HL-60/S4 (cell line): Measurements from ENCODE around the gene ADAM33.

Experiments used
- in situ Hi-C: fragments of 300-500 bp; cut with MboI; formaldehyde crosslinking; loops from 2 replicates; pipeline ENCODE4 v1.14.3; 2022; ENCODE audit warnings: low sequenced_read_pairs

ADAM33 gene

DNA sequence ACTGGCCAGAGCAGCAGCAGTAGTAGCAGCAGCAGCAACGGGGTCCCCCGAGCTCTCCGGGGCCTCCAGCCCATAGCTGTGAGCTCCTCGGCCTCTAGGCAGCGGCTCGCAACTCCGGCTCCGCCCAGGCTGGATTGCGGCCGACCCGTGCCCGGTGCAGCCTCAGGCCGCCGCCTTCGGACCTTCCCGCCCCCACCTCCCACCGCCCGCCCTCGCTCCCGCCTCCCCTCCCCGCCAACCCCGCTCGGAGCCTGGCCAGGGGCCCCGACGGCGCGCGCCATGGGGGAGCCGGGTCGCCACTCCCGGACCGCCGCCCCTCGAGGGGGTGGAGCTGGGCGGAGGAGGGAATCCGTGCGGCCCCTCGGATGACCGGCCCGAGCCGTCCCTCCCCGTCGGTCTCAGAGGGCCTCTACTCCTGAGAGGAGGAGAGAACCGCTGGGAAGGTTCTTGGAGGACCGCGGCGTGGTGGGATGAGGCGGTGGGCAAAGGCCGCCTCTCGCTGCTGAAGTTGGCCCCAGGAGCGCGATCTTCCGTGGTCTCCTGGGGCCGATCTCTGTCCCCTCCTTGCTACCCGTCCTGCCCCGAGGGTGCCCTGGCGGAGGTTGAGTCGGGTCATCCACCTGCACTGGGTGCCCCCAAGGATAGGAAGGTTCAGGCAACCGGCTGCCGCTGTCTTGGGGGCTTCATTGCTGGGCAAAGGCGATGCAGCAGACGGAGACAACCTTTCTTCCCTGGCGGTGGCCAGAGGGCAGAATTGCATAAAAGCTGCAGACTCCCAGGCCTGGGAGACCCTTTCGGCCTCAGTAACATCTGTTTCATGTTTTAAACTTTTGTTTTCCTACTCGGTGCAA lies at the start of gene ADAM33:
Gene ADAM33 (minus strand): TSS at position 80 of the 851 bp plus-strand sequence. CDS start 6 bp downstream, at position 74.
- in situ Hi-C loops, result loop anchor here (25.0 kb wide), 1 partner anchor 905 kb away; no protein-coding TSS in a partner anchor

- in situ Hi-C loops, result no loop called here
These were observed 49.2 kb upstream of the ADAM33 start for GRCh38 chr20:3730803-3731672.

DNA sequence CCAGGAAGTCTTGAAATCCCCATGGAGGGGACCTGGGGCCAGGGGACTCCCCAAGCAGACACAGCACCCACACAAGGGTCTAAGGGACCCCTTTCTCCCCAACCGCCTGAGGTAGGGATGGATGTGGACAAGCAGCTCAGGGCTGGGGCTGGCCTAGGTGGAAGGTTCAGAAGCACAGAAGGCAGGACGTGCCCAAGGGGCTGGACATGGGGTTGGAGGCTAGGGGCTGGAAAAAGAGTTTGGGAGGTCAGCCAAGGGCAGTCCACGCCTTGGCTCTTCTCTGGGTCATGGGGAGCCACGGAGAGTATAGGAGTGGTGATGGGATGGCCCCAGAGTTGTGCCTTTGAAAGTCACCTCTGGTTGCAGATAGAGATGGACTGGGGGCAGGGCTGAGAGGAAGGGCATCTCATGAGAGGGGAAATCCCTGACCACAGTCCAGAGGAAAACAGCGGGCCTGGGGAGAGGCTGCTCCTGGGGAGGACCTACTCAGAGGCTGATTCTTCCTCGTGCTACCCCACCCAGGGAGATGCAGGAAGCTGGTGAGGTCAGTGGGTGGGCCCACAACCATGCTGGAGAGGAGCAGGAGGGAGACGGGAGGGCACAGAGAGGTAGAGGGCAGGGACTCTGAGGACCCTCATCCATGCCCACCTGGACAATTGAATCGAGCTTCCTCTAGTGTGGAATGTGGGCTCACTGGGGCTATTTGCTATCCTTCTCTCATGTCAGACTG lies 48.2 kb upstream of the ADAM33 start:
- in situ Hi-C loops, result no loop called here

DNA sequence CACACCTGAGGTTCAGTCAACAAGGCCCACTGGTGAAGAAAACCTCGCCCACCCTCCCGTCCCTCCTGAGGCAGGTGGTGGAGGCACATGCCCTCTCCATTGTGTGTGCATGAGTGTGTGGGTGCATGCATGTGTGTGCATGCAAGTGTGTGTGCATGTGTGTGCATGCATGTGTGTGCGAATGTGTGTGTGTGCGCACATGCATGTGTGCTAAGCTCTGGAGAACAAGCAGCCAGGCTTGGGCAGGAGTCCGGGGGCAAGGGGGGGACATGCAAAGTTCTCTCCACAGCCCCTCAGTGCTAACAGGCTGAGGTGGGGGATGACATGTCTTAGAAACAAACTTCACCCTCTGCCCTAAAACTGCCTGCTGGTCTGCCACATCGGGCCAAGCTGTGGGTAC lies 47.6 kb upstream of the ADAM33 start:
- in situ Hi-C loops, result no loop called here

GRCh38 chr20:3728876-3729275 lies 47.1 kb upstream of the ADAM33 start:
- in situ Hi-C loops, result no loop called here

GRCh38 chr20:3728354-3728753 lies 46.5 kb upstream of the ADAM33 start:
- in situ Hi-C loops, result no loop called here

- in situ Hi-C loops, result no loop called here
These were observed 45.7 kb upstream of the ADAM33 start for GRCh38 chr20:3727401-3728021.

GRCh38 chr20:3724356-3724755 lies 42.5 kb upstream of the ADAM33 start:
- in situ Hi-C loops, result no loop called here

DNA sequence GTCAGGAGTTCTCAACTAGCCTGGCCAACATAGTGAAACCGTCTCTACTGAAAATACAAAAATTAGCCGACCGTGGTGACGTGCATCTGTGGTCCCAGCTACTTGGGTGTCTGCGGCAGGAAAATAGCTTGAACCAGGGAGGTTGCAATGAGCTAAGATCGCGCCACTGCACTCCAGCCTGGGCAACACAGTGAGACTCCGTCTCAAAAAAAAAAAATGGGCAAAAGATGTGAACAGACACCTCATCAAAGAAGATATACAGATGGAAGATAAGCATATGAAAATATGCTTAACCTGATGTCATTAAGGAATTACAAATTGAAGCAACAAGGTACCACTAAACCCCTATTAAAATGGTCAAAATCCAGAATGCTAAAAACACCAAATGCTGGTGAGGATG lies 41.5 kb upstream of the ADAM33 start:
- in situ Hi-C loops, result no loop called here

GRCh38 chr20:3721912-3722311 lies 40.1 kb upstream of the ADAM33 start:
- in situ Hi-C loops, result no loop called here

GRCh38 chr20:3720626-3721025 lies 38.8 kb upstream of the ADAM33 start:
- in situ Hi-C loops, result no loop called here

GRCh38 chr20:3720068-3720467 lies 38.3 kb upstream of the ADAM33 start:
- in situ Hi-C loops, result no loop called here

DNA sequence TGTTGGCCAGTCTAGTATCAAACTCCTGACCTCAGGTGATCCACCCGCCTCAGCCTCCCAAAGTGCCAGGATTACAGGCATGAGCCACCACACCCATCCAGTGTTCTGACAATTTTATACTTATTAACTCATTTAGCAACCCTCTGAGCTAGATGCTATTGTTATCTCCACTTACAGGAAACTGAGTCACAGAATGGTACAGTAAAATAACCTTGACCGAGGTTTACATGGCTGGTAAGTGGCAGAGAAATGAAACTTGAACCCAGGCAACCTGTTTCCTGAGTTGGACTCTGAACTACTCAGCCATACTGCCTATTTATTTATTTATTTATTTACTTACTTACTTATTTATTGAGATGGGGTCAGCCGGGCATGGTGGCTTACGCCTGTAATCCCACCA lies 37.2 kb upstream of the ADAM33 start:
- in situ Hi-C loops, result no loop called here

DNA sequence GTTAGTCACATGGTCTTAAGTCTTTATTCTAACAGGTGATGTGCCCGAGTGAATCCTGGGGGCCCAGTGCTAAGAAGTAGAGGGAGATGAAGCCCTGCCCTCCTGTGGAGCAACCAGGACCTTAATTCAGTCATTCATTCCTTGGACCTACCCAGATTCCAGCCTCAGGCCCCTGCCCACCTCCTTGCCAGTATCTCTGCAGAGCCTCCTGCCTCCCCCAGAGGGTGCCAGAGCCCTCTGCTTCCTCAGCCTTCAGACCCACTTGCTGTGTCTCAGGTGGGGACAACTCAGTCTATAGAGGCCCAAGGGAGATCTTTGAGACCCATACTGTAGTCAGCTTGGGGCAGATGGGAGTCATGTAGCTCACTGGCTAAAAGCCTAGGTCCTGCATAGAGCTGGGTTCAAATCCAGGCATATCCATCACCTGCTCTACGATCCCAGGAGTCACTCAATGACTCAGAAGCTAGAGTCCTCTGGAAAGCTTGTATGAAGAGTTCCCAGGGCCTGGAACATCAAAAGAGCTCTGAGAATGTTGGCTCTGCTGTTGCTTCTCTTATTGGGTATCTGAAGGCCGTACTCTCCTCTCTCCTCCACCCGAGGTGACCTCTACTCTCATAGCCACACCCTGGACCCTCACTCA lies 34.5 kb upstream of the ADAM33 start:
- in situ Hi-C loops, result no loop called here

DNA sequence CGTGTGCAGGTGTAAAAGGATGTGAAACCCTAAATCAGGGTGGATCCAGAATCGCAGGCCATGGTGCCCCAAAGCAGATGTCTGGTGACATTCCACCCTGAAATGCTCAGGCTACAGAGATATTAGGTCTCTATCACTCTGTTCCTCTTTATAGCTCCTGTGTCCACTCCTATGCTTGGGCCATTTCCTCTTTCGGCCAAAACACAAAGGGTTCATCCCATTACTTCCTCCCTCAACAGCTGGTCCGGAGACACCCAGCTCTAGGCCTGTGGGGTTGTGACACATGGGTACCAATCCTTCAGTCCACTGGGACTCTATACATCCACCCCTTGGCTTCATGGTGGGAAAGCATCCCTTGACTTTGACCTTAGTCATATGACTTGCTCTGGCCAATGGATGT lies 32.3 kb upstream of the ADAM33 start:
- in situ Hi-C loops, result no loop called here

DNA sequence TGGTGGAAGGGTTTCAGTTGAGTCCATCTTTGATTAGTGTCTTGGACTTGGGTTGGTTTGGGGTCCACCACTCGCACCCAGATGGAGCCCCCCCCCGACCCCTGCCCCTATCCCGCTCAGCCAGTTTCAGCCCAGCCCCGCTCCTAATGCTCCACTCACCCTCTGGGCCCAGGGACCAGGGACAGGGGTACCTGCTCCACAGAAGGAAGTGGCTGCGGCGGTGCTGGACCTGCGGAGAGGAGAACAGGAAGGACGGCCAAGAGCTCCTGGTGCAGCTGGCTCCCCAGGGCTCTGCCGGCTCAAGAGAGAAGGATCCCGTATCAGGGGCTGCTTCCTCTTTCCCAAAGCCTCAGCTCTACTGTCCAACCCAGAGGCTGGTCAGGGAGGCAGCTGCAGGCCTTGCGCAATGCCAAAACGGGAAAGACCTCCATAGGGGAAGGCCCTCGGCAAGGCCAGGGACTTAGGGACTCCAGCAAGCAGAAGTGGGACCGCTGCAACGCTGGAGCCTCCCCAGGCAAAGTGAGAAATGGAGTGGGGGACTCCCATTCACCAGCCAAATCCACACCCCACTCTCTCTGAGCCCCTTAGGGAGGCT lies 30.6 kb upstream of the ADAM33 start, which contains the start of gene SIGLEC1:
Gene SIGLEC1 (minus strand): TSS at position 322 of the 595 bp plus-strand sequence. CDS start 5,472 bp downstream, outside the sequence.
- in situ Hi-C loops, result no loop called here

- in situ Hi-C loops, result no loop called here
These were observed 29.7 kb upstream of the ADAM33 start for GRCh38 chr20:3711484-3711941.

DNA sequence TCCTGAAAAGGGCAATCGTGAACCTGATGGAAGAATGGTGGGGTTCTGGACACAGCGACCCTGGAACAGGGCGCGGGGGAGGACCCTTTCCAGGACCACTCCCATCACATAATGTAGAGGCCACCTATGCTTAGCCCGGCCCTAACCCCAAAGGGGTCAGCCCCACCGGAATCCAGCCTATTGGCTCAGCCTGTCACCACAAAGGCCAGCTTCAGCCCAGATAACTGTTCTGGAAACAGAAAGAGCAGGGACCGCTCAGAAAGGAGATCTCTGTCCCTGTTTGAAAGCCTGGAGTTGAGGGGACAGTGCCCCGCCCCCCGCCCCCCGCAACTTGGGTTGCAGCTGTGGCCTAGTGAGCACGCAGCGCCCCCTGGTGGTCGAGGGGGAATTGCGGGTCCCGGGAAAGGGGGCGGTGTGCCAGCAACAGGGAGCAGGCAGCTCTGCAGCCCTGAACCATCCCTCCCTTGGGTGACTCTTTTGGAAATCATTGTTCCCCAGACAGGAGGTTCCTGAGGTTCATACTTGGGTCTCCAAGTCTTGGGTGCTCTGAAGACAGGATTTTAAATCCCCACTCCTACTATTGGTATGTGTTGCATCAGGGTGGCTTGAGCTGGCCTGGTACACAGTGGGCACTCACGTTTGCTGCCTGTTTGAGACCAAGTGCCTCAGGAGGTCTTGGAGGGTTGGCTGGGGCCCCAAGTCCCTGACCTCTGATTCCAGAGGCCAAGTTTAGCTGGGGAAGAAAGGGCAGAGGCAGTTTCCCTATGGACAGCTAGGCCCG lies 29.1 kb upstream of the ADAM33 start:
- in situ Hi-C loops, result no loop called here

DNA sequence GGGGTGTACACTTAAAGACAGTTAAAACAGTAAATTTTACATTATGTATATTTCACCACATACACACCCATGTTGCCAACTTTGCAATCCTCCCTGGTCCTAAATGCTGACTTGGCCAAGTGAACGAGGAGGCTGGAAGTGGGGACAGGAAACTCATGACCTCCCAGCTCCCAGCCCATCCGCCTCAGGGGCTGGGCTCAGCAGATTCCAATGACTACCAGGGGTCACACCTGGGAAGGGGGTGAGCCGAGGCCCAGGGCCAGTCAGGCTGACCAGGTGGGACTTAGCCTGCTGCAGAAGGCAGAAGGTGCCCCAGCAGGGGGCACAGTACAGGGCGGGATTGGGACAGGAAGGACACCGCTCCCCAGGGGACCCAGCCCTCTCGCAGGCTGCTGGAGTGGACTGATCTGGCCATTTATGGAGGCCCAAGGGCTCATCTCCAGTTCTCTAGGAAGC lies 28.2 kb upstream of the ADAM33 start:
- in situ Hi-C loops, result no loop called here
